K562 (cell line): ENCODE data around the gene RETN. TPM values are rescaled to one million over a fixed set of nuclear protein-coding genes. Genes with fewer than 3 reads are reported as not detected.

ENCODE experiments used
- ATAC-seq: fragments of 200-7000 bp; cut with Tn5 transposase; 3 replicates; pipeline ENCODE4 v1.9.1; 2020; ENCODE audit warnings: moderate library complexity
- BruUV-seq: library from RNA; stranded (reverse); fragments of 400-500 nt; replicated peaks from 2 replicates; lab custom pipeline; 2021; lab: Mats Ljungman, UMichigan
- CTCF ChIA-PET: fragments of 300-600 bp; formaldehyde crosslinking; extraction: SDS; loops from one replicate; lab custom pipeline; 2021; ENCODE audit warnings: low intra/inter-chr PET ratio; lab: Yijun Ruan, JAX
- POLR2A ChIA-PET: fragments of 300-600, 350-650 bp; sonication (Branson Sonifier 250); formaldehyde crosslinking; extraction: SDS; loops from one replicate; lab custom pipeline; 2021; ENCODE audit warnings: antibody characterized with exemption, inconsistent platforms; lab: Yijun Ruan, JAX
- DNase-seq, 4 experiments: peaks; one replicate each; pipeline versions ENCODE4 v3.0.0 to v3.0.0-alpha.2; 2011 to 2018; ENCODE audit warnings: low spot score in 3 of 4, mixed read lengths in 3 of 4; ENCODE audit errors: extremely low read depth in 1 of 4
- FAIRE-seq: peaks from 2 replicates; lab custom pipeline; 2011; peaks lifted over from hg19 to GRCh38; lab: Jason Lieb, UNC
- H2AFZ ChIP-seq: 2 replicates; pipeline ENCODE4 v1.6.0; 2011; ENCODE audit warnings: low read depth, low read length, control low read depth, inconsistent platforms
- H3K27ac ChIP-seq: fragments of 200-600 bp; 3 replicates; pipeline ENCODE4 v1.8.0; 2011; ENCODE audit warnings: low read depth, mild to moderate bottlenecking, control low read depth, inconsistent platforms, low read length, moderate library complexity, mixed read lengths; ENCODE audit errors: extremely low read depth
- H3K27me3 ChIP-seq, 2 experiments: fragments of 300-600 bp in 1 of 2; 2 replicates in 1 of 2; 3 replicates in 1 of 2; pipeline versions ENCODE4 v1.6.0 to v1.8.0; 2011; ENCODE audit warnings: inconsistent platforms in 2 of 2, low read length in 2 of 2, mild to moderate bottlenecking in 1 of 2, mixed read lengths in 1 of 2, moderate library complexity in 1 of 2; ENCODE audit not compliant: control insufficient read depth in 2 of 2, insufficient read depth in 2 of 2
- H3K36me3 ChIP-seq: fragments of 300-600 bp; 3 replicates; pipeline ENCODE4 v1.8.0; 2011; ENCODE audit warnings: mild to moderate bottlenecking, low read length, inconsistent platforms; ENCODE audit not compliant: control insufficient read depth, insufficient read depth
- H3K4me1 ChIP-seq, 2 experiments: fragments of 200-600 bp in 1 of 2; replicated peaks in 1 of 2; 2 replicates in 1 of 2; 3 replicates in 1 of 2; pipeline versions ENCODE4 v1.5.1 to v1.8.0; 2011; ENCODE audit warnings: inconsistent platforms in 2 of 2, low read length in 2 of 2, mild to moderate bottlenecking in 1 of 2, mixed read lengths in 1 of 2, moderate library complexity in 1 of 2; ENCODE audit not compliant: control insufficient read depth in 2 of 2, insufficient read depth in 2 of 2
- H3K4me2 ChIP-seq: 2 replicates; pipeline ENCODE4 v1.6.1; 2011; ENCODE audit warnings: low read length, control low read depth, inconsistent platforms, mixed read lengths; ENCODE audit not compliant: insufficient read depth
- H3K4me3 ChIP-seq: fragments of 200-600 bp; sonication (generic), shearing (Covaris generic); 2 replicates; pipeline ENCODE4 v1.5.1; 2016; ENCODE audit warnings: control low read depth, inconsistent platforms
- H3K79me2 ChIP-seq: fragments of 200-600 bp; 3 replicates; pipeline ENCODE4 v1.8.0; 2011; ENCODE audit warnings: low read length, inconsistent platforms; ENCODE audit not compliant: control insufficient read depth, insufficient read depth
- H3K9ac ChIP-seq, 2 experiments: 2 replicates each; pipeline versions ENCODE4 v1.6.0 to v1.6.1; 2011; ENCODE audit warnings: low read depth in 2 of 2, low read length in 2 of 2, control low read depth in 1 of 2, inconsistent platforms in 1 of 2, mild to moderate bottlenecking in 1 of 2, mixed read lengths in 1 of 2; ENCODE audit not compliant: insufficient read depth in 1 of 2
- H3K9me1 ChIP-seq: one replicate; pipeline ENCODE4 v1.6.0; 2011; ENCODE audit warnings: inconsistent platforms, mild to moderate bottlenecking, low read length, moderate library complexity; ENCODE audit not compliant: control insufficient read depth, insufficient read depth
- H3K9me3 ChIP-seq: replicated peaks from 2 replicates; pipeline ENCODE4 v1.5.1; 2011; ENCODE audit warnings: low read depth, low read length, inconsistent platforms; ENCODE audit not compliant: control insufficient read depth, insufficient read depth
- H4K20me1 ChIP-seq: replicated peaks from 2 replicates; pipeline ENCODE4 v1.6.1; 2011; ENCODE audit warnings: low read length, inconsistent platforms, mixed read lengths; ENCODE audit not compliant: control insufficient read depth, insufficient read depth
- ELF4 ChIP-seq: fragments of 450-650 bp; formaldehyde crosslinking; IDR thresholded peaks from 2 replicates; pipeline ENCODE4 v1.4.0; 2022; ENCODE audit warnings: missing genetic modification characterization
- GABPB1 ChIP-seq: sonication (generic); formaldehyde crosslinking; IDR thresholded peaks from 2 replicates; pipeline ENCODE4 v1.8.0; 2022; ENCODE audit warnings: mild to moderate bottlenecking, missing genetic modification reagents
- KLF1 ChIP-seq: fragments of 450-650 bp; IDR thresholded peaks from 2 replicates; pipeline ENCODE4 v1.6.1; 2016; ENCODE audit warnings: missing genetic modification characterization, missing compliant biosample characterization
- MAFG ChIP-seq: fragments of 450-650 bp; conservative IDR thresholded peaks from 2 replicates; pipeline ENCODE4 v1.6.1; 2016; ENCODE audit warnings: missing genetic modification characterization, missing compliant biosample characterization
- MEF2A ChIP-seq: IDR thresholded peaks from 2 replicates; pipeline ENCODE4 v1.6.1; 2011; ENCODE audit warnings: low read depth, mild to moderate bottlenecking, low read length, moderate library complexity; ENCODE audit not compliant: control insufficient read depth
- NFIX ChIP-seq: fragments of 250-450 bp; sonication (Bioruptor Pico); IDR thresholded peaks from 2 replicates; pipeline ENCODE4 v1.4.0; 2020; ENCODE audit warnings: low read depth, mild to moderate bottlenecking, moderate library complexity
- SETDB1 ChIP-seq: IDR thresholded peaks from one replicate; pipeline ENCODE4 v1.6.1; 2012; ENCODE audit warnings: low read length, control low read depth, inconsistent platforms
- SMAD4 ChIP-seq: fragments of 250-450 bp; sonication (Bioruptor Pico); conservative IDR thresholded peaks from 2 replicates; pipeline ENCODE4 v1.8.0; 2021; ENCODE audit warnings: inconsistent platforms, mild to moderate bottlenecking, moderate library complexity
- SRSF3 ChIP-seq: fragments of 200-400 bp; formaldehyde crosslinking; IDR thresholded peaks from 2 replicates; pipeline ENCODE4 v1.6.1; 2016; ENCODE audit warnings: mild to moderate bottlenecking, low read length, moderate library complexity; ENCODE audit not compliant: insufficient read depth
- TEAD4 ChIP-seq, 2 experiments: sonication (generic) in 1 of 2; formaldehyde crosslinking in 1 of 2; IDR thresholded peaks; 2 replicates each; pipeline versions ENCODE4 v1.6.1 to v1.8.0; 2012 to 2022; ENCODE audit warnings: borderline replicate concordance in 1 of 2, inconsistent platforms in 1 of 2, low read length in 1 of 2, mild to moderate bottlenecking in 1 of 2, missing genetic modification reagents in 1 of 2
- ZBTB8A ChIP-seq: fragments of 450-650 bp; IDR thresholded peaks from 2 replicates; pipeline ENCODE4 v1.6.1; 2018; ENCODE audit warnings: mild to moderate bottlenecking, moderate library complexity; ENCODE audit not compliant: partially characterized antibody
- ZNF354B ChIP-seq: fragments of 250-450 bp; sonication (Bioruptor Pico); IDR thresholded peaks from 2 replicates; pipeline ENCODE4 v1.4.0; 2020
- ZNF644 ChIP-seq: fragments of 200-800 bp; sonication (Bioruptor generic); IDR thresholded peaks from 2 replicates; pipeline ENCODE4 v1.6.1; 2016; ENCODE audit warnings: low read depth, missing genetic modification characterization, missing compliant biosample characterization
- ZNF766 ChIP-seq: fragments of 200-800 bp; sonication (Bioruptor generic); conservative IDR thresholded peaks from 2 replicates; pipeline ENCODE4 v1.6.1; 2016; ENCODE audit warnings: missing genetic modification characterization, missing compliant biosample characterization
- WGBS: fragments of 100-300 bp; shearing (Covaris generic); methylation state at CpG from one replicate; pipeline ENCODE4 v1.1.6; 2016; ENCODE audit warnings: low coverage, mixed read lengths; ENCODE audit not compliant: insufficient coverage; ENCODE audit errors: missing lambda C conversion rate; 5-methylcytosine and 5-hydroxymethylcytosine counted together
- in situ Hi-C: fragments of 300-500 bp; cut with MboI; formaldehyde crosslinking; loops from 4 replicates; pipeline ENCODE4 v1.15.0; 2018; ENCODE audit warnings: inconsistent platforms, mixed read lengths
- intact Hi-C: fragments of 100-400 bp; cut with micrococcal nuclease; formaldehyde crosslinking; loops from 2 replicates; pipeline ENCODE4 v1.14.2; 2022
- polyA plus RNA-seq, 8 experiments: library from polyadenylated mRNA; depleted of rRNA in 4 of 8; stranded (reverse) in 5 of 8; unstranded in 3 of 8; fragments of >200 nt; fragmentation: Nextera tagmentation in 2 of 8; fragmentation: Illumina TruSeq in 1 of 8; extraction: Ambion mirVana in 2 of 8; extraction: Trizol in 1 of 8; gene quantifications; 2 replicates each; pipeline versions ENCODE4 v1.2.1 to v1.2.3, GENCODE V29; 2011 to 2014; ENCODE audit warnings: inconsistent platforms in 1 of 8, missing spikeins in 1 of 8
- total RNA-seq, 7 experiments: library from RNA; depleted of rRNA in 6 of 7; stranded (reverse); fragments of >200 nt in 6 of 7; fragmentation: Illumina TruSeq in 2 of 7; extraction: Trizol in 2 of 7; gene quantifications; 2 replicates each; pipeline versions ENCODE4 v1.2.1 to v1.2.3, GENCODE V29; 2011 to 2021; ENCODE audit warnings: low replicate concordance in 1 of 7
- TF ChIP-seq, protein P1 (sequence below): fragments of 200-400 bp; formaldehyde crosslinking; IDR thresholded peaks from 2 replicates; pipeline ENCODE4 v1.6.1; 2017; ENCODE audit warnings: mild to moderate bottlenecking, low read depth, low read length, moderate library complexity
- TF ChIP-seq, protein P2 (sequence below): fragments of 250-450 bp; sonication (Bioruptor Pico); IDR thresholded peaks from 2 replicates; pipeline ENCODE4 v1.4.0; 2020; ENCODE audit warnings: mild to moderate bottlenecking, moderate library complexity
- TF ChIP-seq, protein P3 (sequence below), 3 experiments: fragments of 200-800 bp in 1 of 3; sonication (Bioruptor generic) in 1 of 3; sonication (generic) in 1 of 3; formaldehyde crosslinking in 1 of 3; IDR thresholded peaks; 2 replicates each; pipeline versions ENCODE4 v1.6.1 to v1.8.0; 2016 to 2022; ENCODE audit warnings: mild to moderate bottlenecking in 2 of 3, missing compliant biosample characterization in 2 of 3, missing genetic modification characterization in 2 of 3, missing genetic modification reagents in 1 of 3

RETN gene
- total and polyA plus RNA-seq, 9 of the 15 experiments (the other 6 are each of a cell fraction or from before 2014, with no cell fraction given) = not detected

DNA sequence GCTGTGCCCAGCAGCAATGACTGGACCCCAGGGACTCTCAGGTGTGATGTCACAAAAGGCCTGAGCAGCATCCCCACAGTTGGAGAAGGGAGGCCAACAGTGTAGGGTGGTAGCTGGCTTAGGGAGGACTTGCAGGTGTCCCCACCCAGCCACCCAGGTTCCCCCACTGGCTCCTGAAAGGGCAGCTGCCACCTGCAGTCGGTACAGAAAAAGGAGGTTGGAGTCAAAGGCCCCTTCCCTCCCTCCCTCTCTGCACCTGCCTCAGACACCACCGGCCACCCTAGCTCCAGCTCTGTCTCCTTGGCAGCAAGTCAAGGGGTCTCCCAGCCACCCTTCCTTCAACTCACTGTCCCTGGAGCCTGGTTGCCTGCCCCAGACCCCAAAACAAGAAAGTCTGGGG is 35.2 kb upstream of the RETN start, which contains the start of gene PCP2 (continued):
- TF ChIP-seq, protein P1, sequence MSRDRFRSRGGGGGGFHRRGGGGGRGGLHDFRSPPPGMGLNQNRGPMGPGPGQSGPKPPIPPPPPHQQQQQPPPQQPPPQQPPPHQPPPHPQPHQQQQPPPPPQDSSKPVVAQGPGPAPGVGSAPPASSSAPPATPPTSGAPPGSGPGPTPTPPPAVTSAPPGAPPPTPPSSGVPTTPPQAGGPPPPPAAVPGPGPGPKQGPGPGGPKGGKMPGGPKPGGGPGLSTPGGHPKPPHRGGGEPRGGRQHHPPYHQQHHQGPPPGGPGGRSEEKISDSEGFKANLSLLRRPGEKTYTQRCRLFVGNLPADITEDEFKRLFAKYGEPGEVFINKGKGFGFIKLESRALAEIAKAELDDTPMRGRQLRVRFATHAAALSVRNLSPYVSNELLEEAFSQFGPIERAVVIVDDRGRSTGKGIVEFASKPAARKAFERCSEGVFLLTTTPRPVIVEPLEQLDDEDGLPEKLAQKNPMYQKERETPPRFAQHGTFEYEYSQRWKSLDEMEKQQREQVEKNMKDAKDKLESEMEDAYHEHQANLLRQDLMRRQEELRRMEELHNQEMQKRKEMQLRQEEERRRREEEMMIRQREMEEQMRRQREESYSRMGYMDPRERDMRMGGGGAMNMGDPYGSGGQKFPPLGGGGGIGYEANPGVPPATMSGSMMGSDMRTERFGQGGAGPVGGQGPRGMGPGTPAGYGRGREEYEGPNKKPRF = no peak
- TF ChIP-seq GABPB1 (CRISPR knock-in tag) = no peak
- no peak for TF ChIP-seq SMAD4 (CRISPR knock-in tag)
- TF ChIP-seq SRSF3 = no peak
- no peak for TF ChIP-seq ZNF354B (CRISPR knock-in tag)
- no peak for TF ChIP-seq SETDB1
- no peak for TF ChIP-seq KLF1 (tag)
- no peak for TF ChIP-seq MEF2A
- TF ChIP-seq, all 486 proteins: peak for 0

DNA sequence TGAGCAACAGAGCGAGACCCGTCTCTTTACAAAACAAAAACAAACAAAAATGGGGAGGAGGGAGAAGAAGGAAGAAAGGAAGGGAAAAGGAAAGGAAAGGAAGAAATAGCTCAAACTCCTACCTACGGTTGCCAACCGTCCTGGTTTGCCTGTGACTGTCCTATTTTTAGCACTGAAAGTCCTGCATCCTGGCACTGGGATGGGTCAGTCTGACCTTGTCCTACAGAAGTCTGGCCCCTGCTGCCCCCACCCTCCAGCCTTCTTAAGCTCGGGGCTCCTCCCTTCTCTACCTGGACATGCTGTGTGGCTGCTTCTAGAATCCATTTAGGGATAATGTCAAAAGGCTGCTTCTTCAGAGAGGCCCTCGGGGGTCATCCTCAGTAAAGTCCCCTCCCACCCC is 33.2 kb upstream of the RETN start:
- H3K27me3 ChIP-seq = no peaks in the 10 kb centered on the region; a peak in 1 of 5 replicates
- ChIA-PET CTCF (no interaction called here), POLR2A (interaction anchor here (0.6 to 1.6 kb wide), 5 partner anchors 9 to 309 kb away, joined by 3 to 8 read pairs (median 3); no protein-coding TSS in a partner anchor)
- peak; percentile 19 for FAIRE-seq
- ATAC-seq = no peak
- peaks cover 37% of the 10 kb centered on the region; the same call in 2 of the 3 replicates for H3K36me3 ChIP-seq
- BruUV-seq = no TSS peak
- peak overlapping the region; percentile 95 for H3K4me2 ChIP-seq
- no peak overlapping the region for H3K27ac ChIP-seq
- H4K20me1 ChIP-seq = peaks cover 14% of the 10 kb centered on the region
- peak overlapping the region; percentile 90 to 97; a peak in 2 of 4 replicates for H3K9ac ChIP-seq
- intact Hi-C loops = no loop called here
- peaks cover 6% of the 10 kb centered on the region; the same call in 1 of the 2 replicates for H3K9me3 ChIP-seq
- peak overlapping the region; percentile 79 for H3K4me3 ChIP-seq
- DNase-seq = no peak
- peaks cover 17 to 45% of the 10 kb centered on the region in 2 experiments; a peak in 4 of 5 replicates for H3K4me1 ChIP-seq
- no peaks in the 10 kb centered on the region for H3K9me1 ChIP-seq
- H3K79me2 ChIP-seq = peaks cover 45% of the 10 kb centered on the region
- peak overlapping the region; percentile 98; the same call in 1 of the 2 replicates for H2AFZ ChIP-seq
- in situ Hi-C loops = no loop called here
- 29% methylated on average over 6 of the region's 6 CpGs for WGBS
- TF ChIP-seq ELF4 (CRISPR knock-in tag) = no peak
- no peak for TF ChIP-seq ZBTB8A
- no peak for TF ChIP-seq ZNF644 (tag)
- TF ChIP-seq NFIX (CRISPR knock-in tag) = no peak
- TF ChIP-seq ZNF766 = no peak
- TF ChIP-seq TEAD4 (IDR thresholded peaks at IDR 0.05; ENCODE audit: low read length) = no peak
- TF ChIP-seq TEAD4 (CRISPR knock-in tag; IDR thresholded peaks at IDR 0.05; ENCODE audit: borderline replicate concordance) = no peak
- TF ChIP-seq SMAD4 (CRISPR knock-in tag) = no peak
- TF ChIP-seq, protein P2, sequence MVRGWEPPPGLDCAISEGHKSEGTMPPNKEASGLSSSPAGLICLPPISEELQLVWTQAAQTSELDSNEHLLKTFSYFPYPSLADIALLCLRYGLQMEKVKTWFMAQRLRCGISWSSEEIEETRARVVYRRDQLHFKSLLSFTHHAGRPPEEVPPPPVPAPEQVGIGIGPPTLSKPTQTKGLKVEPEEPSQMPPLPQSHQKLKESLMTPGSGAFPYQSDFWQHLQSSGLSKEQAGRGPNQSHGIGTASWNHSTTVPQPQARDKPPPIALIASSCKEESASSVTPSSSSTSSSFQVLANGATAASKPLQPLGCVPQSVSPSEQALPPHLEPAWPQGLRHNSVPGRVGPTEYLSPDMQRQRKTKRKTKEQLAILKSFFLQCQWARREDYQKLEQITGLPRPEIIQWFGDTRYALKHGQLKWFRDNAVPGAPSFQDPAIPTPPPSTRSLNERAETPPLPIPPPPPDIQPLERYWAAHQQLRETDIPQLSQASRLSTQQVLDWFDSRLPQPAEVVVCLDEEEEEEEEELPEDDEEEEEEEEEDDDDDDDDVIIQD = no peak
- TF ChIP-seq, protein P3, sequence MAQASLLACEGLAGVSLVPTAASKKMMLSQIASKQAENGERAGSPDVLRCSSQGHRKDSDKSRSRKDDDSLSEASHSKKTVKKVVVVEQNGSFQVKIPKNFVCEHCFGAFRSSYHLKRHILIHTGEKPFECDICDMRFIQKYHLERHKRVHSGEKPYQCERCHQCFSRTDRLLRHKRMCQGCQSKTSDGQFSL (CRISPR knock-in tag; IDR thresholded peaks at IDR 0.05) = no peak
- TF ChIP-seq, protein P3 (tag; IDR thresholded peaks at IDR 0.05) = no peak
- no peak for TF ChIP-seq MAFG (tag)
